GM18502 (cell line): ENCODE data around the gene CAMTA1.
"Not testable (repeated sequence)": the region's sequence is repeated elsewhere in the genome, so short reads cannot be mapped to it uniquely, and the experiment has no call there.

Experiments used
- ATAC-seq: cut with Tn5 transposase; IDR thresholded peaks from one replicate; pipeline ENCODE4 v1.9.1; 2021; ENCODE audit warnings: mild to moderate bottlenecking; ENCODE audit not compliant: unreplicated experiment, poor library complexity

Gene CAMTA1

DNA sequence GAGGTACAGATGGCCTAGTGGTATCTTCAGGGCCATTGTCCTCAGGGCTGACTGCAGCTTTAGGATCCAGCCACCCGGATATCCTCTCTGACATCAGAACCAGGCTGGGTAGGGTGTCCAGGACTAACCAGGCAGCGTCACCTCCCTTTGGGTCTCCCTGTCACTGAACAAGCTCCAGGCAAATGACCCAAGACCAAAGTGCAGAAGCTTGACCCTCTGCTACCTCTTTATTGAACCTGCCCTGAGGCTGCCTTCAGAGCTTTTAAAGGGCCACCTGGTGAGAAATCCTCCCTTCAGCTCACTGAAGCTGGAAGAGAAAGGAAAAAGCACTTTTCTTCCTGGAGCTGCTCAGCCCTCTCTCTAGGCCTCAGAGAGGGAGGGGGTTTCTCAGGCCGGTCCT, 906.8 kb downstream of the CAMTA1 start:
- ATAC-seq = no peak

DNA sequence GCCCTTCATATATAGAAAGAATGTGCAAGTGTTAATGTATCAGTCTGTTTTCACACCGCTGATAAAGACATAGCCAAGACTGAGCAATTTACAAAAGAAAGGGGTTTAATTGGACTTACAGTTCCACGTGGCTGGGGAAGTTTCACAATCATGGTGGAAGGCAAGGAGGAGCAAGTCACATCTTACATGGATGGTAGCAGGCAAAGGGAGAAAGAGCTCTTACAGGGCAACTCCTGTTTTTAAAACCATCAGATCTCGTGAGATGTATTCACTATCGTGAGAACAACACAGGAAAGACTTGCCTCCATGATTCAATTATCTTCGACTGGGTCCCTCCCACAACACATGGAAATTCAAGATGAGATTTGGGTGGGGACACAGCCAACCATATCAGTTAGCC, 907.8 kb downstream of the CAMTA1 start:
- not testable (repeated sequence) for ATAC-seq

DNA sequence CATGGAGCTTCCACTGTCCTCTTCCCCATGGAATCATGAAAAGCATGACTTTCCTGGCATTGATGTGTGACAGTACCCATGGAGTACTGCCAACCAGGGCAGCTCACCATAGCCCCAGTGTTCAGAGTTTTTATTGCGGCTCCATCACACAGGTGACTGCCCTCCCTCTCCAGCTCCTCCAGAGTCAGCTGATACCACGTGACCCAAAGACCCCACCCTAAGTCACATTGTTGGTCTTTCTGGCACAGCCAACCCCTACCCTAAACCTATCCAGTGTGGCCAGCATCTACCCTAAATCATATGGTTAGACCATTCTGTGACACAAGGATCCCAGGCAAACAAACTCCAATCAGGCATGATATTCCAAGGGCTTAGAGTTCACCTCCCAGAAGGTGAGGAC, 908.4 kb downstream of the CAMTA1 start:
- ATAC-seq = no peak

DNA sequence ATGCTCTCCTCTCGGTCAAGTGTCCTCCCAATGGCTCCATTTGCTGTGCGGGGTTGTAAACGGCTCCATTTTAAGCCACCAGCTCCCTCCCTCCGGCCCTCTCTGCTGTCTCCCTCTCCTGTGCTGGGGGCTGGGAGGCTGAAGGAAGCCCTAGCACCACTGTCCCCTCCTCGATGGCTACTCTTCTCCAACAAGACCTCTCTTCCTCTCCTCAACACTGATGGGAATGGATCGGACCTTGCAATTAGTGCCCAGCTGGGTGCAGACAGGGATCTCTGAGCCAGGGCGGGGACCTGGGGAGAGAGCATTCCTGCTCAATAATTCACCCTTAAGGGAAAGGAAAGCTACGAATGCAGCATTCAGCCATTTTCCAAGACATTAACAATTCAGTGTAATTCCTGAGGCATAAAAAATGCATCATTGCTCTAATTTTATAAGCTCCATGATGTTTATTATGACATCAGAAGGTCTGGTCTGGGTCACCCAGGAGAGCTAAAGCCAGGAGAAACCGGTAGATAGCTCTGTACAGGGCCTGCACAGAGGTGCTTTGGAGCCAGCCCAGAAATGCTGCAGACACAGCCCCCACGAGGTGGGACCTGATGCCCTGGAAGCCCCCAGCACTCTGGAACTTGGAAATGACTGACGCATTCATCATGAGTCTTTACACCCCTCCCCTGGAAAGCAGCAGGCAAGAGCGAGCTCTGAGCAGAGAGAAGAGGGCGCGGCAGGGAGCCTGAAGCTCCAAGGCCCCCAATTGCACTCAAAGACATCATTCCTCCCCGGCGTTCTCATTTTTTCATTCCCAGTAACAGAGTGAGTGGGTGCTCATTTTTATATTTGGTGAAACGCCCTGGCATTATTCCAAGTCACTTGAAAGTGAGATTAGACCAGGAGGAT, 909.6 kb downstream of the CAMTA1 start:
- ATAC-seq = no peak

DNA sequence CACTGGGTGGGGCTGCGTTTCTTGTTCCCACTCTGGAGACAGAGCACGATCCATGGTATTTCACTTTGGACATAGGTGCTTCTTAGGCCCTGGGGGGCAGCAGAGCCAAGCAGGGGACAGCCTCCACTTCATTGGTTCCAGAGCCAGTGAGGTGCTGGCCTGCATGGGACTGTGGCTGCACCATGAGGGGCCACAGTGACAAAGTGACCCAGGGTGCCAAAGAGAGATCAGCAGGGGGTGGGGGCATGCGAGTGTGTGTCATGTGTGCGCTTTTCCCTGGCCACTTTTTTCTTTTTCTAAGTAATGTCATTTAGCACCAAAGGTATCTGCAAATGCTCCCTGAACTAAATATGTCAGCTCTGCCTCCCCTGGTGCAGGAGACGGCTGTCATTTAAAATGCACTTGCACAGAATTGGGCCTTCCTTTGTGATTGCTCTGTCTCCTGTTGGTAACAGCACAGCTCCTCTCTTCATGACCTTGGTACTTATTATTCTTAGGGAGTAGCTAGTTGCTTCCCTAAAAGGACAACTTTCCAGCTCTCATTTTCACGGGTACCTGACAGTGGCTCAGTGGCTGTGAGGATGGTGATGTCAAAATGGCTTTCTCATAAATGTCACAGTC, 910.4 kb downstream of the CAMTA1 start:
- no peak for ATAC-seq

DNA sequence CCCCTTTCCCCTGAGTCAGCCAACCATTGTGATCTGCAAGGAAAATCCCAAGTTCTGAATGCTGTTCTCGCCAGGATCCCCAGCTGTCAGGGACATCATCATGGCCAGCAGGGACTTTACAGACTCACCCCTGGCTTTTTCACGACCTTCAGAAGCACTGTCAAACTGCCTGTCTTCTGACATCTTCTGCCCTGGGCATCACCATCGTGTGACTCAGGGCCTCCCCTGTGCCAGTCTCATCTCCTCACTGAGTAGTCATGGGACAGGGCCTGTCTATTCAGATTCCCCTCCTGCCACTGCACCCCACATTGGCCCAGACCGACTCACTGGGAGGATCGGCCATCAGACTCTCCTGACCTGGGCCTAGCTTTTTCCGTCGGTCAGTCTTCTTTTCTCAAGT, 913.4 kb downstream of the CAMTA1 start:
- ATAC-seq = no peak

DNA sequence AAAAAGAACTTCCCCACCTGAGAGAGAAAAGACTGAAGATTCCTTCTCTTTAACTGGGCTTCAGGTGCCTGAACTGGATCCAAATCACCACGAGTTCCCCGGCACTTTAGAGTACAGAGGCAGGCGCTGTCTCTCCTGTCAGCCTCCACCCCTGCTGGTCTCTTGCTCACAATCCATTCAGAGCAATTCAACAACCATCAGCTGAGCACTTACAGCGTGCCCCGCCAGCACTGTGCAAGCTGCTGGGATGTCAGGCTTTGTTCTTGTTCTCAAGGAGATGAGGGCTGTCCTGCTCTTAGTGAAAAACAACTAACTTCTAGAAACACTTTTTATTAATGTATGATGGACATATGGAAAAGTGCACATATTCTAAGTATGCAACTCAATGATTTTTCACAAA, 917.1 kb downstream of the CAMTA1 start:
- ATAC-seq = no peak

DNA sequence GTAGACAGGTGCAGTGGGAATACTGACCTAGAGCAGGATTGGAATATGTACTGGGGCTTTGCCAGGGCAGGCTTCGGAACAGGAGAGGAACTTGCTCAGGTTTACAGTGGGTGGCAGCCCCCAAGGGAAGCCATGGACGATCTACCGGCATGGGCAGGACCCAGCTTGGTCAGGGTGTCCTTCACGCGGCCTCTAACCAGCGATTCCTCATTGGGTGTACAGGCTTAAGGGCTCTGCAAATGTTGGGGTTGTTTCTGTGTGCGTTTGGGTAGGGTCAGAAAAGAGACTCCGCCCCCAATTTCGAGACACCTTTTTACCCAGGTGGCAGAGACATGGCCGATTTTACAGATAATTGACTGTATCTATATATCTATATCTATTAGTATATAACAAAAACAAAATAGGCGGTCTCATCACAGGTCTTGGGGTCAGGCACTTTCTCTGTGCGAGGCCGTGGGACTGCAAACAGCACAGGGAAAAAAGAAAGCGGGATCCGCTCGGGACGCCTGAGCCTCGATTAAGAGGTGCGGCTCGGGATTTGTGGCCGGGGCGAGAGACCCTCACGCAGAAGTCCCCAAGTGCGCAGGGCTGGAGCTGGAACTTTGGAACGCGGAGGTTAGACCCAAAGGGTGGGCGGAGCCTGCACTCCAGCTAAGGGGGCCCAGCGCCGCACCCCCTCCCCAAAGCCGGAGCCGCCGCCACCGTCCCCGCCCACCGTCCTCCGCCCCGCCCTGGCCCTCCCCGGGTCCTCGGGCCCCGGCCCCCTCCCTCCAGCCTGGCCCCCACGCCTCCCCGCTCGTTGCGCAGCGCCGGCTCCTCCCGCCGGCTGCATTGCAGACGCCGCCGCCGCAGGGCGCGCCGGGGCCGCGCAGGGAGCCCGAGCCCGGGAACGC, 918.3 kb downstream of the CAMTA1 start:
- no peak for ATAC-seq

DNA sequence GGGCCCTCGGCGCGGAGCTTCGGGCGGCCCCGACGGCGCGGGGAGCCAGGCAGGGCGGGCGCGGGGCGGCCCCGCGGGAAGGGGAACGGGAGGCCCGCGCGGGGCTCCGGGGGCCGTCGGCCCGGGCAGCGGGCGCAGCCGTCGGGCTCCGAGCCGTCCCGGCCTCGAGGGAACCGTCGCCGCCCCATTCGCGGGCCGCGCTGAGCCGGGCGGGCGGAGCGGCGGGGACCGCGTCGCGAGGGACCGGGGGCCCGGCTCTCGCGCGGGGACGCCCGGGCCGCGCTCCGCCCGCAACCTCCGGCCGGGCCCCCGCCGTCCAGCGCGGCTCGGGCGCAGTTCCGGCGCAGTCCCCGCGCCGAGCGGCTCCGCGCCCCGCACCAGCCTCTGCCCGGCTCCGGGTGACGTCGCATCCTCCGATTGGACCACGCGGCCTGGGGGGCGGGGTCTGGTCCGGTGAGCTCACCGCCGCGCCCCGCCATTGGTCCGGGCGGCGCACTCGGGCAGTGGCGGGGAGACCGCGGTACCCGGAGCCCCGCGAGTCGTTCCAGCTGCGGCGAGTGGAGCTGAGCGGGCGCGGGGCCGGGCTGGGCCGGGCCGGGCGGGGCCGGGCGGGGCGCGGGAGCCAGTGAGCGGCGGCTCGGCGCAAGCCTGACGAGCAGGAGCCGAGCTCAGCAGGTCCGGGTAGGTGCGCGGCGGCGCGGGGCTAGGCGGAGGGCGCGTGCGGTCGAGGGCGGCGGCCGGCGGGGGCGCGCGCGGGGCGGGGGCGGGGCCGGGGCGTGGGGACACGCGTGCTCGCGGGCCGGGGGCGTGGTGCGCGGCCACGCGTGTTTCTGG, 919.2 kb downstream of the CAMTA1 start:
- peak; percentile 98 for ATAC-seq

DNA sequence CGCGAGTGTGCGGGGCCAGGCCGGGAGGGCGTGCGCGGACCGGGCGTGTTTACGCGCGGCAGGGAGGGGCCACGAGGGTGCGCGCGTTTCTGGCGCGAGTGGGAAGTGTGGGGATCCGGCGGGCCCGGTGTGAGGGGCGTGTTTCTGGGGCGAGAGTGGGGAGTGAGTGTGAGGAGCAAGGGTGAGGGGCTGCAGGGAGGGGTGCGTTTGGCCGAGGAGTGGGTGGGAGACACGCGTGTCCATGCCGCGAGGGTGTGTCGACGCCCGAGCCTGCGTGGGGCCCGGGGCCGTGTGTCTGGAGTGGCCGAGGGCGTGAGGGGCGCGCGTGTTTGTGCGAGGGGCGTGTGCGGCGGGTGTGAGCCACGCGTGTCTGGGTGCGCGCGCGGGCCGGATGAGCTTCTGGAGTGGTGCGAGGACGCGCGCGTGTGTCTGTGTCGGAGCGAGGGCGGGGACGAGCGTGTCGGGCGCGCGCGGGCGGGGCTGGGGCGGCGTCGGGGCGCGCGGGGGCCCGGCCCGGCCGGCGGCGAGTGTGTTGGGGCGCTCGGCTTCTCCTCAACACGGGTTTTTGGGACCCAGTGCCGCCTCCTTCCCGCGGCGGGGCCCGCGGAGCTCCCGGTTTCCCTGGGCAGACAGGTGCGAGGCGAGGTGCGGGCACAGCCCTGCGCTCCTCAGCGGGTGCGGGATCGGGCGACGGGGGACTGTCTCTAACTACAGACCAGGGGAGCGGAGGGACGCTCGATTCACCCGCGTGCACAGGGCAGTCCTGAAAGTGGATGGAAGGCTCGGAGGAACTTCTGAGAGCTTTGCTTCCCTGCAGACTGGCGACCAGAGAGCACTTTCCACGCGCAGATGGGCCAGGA, 920.0 kb downstream of the CAMTA1 start:
- ATAC-seq = no peak

DNA sequence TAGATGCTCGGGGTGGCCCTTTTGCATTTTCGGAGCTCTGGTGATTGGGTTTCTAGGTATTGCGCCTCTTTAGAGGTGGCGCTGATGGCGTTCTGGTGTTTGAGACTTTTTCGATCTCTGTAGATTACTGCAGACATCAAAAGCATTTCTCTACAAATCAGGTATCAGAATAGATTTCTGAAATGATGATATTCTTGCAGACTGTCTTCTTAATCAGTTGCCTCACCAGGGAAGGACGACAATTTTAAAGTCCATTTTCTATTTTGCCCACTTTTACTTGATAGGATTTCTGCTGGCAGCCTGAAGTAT, 920.6 kb downstream of the CAMTA1 start:
- no peak for ATAC-seq

DNA sequence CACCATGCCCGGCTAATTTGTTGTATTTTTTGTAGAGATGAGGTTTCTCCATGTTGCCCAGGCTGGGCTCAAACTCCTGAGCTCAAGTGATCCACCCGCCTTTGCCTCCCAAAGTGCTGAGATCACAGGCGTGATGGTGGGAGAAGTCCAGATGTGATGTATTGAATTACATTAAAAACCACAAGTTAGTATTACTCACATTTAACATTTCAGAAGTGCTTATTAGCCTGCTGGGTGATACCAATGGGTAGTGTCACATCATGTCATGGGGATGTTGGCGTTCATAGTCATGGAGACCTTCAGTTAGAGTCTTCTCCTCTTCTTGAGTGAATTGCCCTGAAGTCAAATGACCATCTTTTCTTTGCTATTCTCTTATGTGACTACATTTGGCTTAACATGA, 922.3 kb downstream of the CAMTA1 start:
- no peak for ATAC-seq

DNA sequence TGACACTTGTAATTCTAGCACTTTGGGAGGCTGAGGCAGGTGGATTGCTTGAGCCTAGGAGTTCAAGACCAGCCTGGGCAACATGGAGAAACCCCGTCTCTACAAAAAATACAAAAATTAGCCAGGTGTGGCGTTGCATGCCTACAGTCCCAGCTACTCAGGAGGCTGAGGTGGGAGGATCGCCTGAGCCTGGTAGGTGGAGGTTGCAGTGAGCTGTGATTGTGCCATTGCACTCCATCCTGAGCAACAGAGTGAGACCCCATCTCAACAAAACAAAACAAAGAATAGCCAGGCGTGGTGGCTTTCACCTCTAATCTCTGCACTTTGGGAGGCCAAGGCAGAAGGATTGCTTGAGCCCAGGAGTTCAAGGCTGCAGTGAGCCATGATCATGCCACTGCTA, 922.8 kb downstream of the CAMTA1 start:
- ATAC-seq = not testable (repeated sequence)

DNA sequence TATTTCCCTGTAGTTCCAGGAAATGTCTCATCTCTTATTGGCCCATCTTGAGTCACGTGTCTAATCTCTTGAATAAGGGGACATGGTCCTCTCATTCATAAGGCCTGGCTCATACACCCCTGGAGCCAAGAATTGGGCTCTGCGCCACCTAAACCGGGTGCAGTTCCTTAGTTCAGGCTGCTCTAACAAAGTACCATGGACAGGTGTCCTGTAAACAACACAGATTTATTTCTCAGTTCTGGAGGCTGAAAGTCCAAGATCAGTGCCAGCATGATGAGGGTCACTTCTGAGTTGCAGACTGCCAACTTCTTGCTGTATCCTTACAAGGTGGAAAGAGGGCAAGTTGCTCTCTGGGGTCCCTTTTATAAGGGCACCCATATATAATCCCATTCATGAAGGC, 925.6 kb downstream of the CAMTA1 start:
- no peak for ATAC-seq

DNA sequence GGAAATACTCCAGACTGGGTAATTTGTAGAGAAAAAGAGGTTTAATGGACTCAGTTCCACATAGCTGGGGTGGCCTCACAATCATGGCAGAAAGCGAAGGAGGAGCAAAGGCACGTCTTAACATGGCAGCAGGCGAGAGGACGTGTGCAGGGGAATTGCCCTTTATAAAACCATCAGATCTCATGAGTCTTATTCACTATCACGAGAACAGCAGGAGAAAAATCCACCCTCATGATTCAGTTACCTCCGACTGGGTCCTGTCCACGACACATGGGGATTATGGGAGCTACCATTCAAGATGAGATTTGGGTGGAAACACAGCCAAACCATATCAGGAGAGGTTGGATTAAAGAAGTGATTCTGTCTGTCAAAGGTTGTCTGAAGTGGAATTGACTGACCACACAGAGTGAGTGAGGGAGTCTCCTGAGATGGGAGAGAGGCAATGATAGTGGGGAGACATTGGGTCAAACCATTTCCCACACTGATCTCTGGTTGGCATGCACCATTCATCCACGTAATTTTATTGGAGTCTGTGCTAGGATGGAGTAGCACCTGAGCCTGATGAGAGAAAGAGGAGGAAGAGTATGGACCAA, 927.6 kb downstream of the CAMTA1 start:
- ATAC-seq = no peak

DNA sequence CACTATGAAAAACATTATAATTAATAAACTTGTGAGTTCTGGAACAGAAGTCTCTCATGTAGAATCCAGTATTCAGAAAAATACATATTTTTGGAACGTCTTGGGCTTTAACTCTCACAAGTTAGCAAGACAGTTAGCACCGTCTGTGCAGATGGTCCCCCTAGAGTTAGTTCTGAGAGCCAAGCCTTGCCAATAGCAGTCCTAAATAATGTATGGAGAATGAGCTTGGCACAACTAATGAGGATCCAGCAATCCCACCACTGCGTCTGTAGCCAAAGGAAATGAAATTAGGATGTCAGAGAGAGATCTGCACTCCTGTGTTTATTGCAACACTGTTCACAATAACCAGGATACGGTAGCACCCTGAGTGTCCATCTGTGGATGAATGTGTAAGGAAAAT, 931.3 kb downstream of the CAMTA1 start:
- ATAC-seq = no peak

DNA sequence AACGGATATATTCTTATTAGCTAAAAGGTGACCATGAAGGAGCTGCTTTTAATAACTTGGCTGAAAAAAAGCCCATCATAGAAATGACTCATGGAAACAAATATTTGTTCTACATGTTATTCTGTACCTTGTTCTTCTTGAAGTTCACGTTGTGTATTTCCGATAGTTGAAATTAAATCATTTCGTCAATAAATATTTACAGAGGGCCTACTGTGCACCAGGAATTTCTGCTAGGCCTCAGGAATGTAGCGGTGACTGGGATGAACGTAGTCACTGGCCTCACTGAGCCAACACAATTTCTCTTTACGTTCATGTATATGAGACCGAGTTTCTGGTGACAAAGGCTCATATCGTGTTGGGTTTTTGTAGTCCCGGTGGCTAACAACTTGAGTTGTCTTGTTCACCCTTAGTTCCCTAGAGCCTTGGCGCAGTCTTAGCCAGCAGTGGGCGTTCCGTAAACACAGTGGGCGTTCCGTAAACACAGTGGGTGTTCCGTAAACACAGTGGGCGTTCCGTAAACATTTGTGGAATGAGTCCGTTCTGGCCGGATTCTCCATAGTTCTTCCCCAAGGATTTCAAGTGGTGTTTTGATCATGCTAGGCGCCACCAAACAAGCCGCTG, 932.6 kb downstream of the CAMTA1 start:
- no peak for ATAC-seq

DNA sequence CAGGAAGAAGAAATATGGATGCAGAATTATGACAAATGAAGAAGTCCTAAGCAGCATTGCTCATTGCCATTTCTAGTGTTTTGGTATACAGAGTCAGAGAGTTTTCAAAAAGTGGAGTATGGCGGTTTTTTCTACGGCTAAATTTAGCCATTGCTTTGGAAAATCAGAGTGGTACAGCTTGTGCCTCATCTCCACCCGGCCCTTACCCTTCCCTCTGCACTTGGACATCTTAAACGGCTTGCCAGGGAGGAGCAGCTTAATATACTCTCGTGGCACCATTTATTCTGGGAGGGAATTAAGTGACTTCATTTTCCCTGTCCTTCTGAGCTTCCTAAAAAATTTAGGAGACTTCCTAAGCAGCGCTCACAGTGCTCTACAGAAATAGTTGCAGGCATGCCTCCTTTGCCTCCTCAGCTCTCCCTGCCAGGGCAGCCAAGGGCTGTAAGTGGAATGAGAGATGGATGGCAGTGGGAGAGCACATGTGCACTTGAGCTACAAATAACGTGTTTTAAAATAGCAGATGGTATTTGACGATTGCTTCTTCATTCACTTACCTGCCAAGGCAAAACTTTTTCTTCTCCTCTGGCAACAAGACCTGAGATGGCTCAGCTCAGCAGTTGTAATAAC, 934.3 kb downstream of the CAMTA1 start:
- ATAC-seq = no peak
